Body of pancreas (tissue), 4 donors: Measurements from ENCODE around the gene CYP2W1. TPM values are rescaled to one million over a fixed set of nuclear protein-coding genes. Genes with fewer than 3 reads are reported as not detected.
A peak's percentile ranks its signal among the peaks of the same experiment; 100 is the strongest.

Experiments
- ATAC-seq: fragments of 150-250 bp; one replicate; pipeline ENCODE4 v1.9.1; 2016
- DNase-seq, 4 donors: peaks; one replicate each; pipeline ENCODE4 v3.0.0-alpha.2; 2019
- H3K27ac ChIP-seq, 4 donors: fragments of 200-600 bp; sonication (generic); 1 replicate in 3 of 4; 2 replicates in 1 of 4; pipeline versions ENCODE4 v1.5.1 to v1.6.1; 2016 to 2019; ENCODE audit warnings: mild to moderate bottlenecking in 1 of 4, mixed read lengths in 1 of 4, moderate library complexity in 1 of 4
- H3K27me3 ChIP-seq, 2 donors: fragments of 200-600 bp; sonication (generic); one replicate each; pipeline ENCODE4 v1.6.0; 2016; ENCODE audit warnings: mild to moderate bottlenecking in 1 of 2
- H3K36me3 ChIP-seq, 2 donors: fragments of 200-600 bp; sonication (generic); replicated peaks in 1 of 2; 2 replicates each; pipeline ENCODE4 v1.5.1; 2016; ENCODE audit warnings: low read depth in 2 of 2; ENCODE audit not compliant: insufficient read depth in 1 of 2
- H3K4me1 ChIP-seq: fragments of 200-600 bp; sonication (generic); one replicate; pipeline ENCODE4 v1.6.0; 2016
- H3K4me3 ChIP-seq, 2 donors: fragments of 200-600 bp; sonication (generic); 1 replicate in 1 of 2; 2 replicates in 1 of 2; pipeline ENCODE4 v1.5.1; 2016 to 2019
- H3K9me3 ChIP-seq, 3 donors: fragments of 200-600 bp; sonication (generic); 1 replicate in 2 of 3; 2 replicates in 1 of 3; pipeline ENCODE4 v1.5.1; 2016
- POLR2A ChIP-seq, 3 donors: fragments of 450-650 bp; IDR thresholded peaks; one replicate each; pipeline ENCODE4 v1.6.1; 2016; ENCODE audit warnings: antibody characterized with exemption in 3 of 3, mild to moderate bottlenecking in 2 of 3
- WGBS, 2 donors: methylation state at CpG; one replicate each; pipeline ENCODE4 v1.1.5; 2017; 5-methylcytosine and 5-hydroxymethylcytosine counted together
- intact Hi-C: fragments of 100-400 bp; cut with DNase I; formaldehyde crosslinking; loops from one replicate; pipeline ENCODE4 v1.15.1; 2023
- total RNA-seq, 2 donors: library from RNA; depleted of rRNA; stranded (reverse); fragments of >200 nt; gene quantifications; one replicate each; pipeline ENCODE4 v1.1.0, GENCODE V29; 2016
- TF ChIP-seq, protein P1 (sequence below), 7 experiments: fragments of 450-650 bp in 4 of 7; fragments of 200-600 bp in 3 of 7; sonication (generic) in 3 of 7; IDR thresholded peaks; one replicate each; pipeline ENCODE4 v1.5.1; 2016 to 2019; ENCODE audit warnings: antibody characterized with exemption in 7 of 7

The CYP2W1 gene
- total RNA-seq, 2 donors from 2014 or later = not detected

DNA sequence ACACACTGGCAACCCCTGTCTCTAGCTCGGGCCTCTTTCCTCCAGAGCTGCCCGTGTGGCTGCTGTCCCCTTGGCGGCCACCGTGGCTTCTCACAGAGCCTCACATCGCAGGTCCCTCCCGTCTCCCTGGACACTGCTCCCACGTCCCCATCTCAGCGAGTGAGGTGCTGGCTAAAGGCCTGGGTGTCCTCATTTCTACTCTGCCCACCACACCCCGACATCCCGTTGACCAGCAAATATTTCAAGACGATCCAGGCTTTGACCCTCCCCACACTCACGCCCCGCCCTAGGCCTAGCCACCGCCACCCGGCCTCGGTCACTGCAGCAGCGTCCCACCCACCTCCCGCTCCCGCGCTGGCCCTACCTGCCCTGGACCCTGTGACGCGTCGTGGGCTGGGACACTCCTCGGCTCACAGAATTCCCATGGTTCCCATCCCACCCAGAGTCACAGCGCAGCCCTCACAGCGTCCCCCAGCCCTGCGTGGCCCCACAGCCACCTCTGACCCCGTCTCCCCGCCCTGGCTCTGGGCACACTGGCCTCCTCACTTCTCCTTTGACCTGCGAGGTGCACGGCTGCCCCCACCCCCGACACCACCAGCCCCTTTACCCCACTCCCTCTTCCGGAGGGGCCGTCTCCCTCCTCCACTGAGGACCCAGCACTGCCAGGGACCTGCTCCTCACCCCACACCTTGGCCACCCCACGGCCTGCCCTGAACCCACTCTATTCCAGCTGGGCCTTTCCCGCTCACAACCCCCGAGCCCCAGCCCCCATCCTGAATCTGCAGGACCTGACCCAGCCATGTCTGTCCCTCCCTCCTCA is 35.4 kb upstream of the CYP2W1 start:
- Histone ChIP-seq H3K27ac (no peak overlapping the region), H3K4me1 (peaks cover 24% of the 10 kb centered on the region), H3K9me3 (no peaks in the 10 kb centered on the region), H3K27me3 (no peaks in the 10 kb centered on the region), H3K36me3 (no peaks in the 10 kb centered on the region), H3K4me3 (no peak overlapping the region)
- intact Hi-C loops = no loop called here
- DNase-seq (no peak), ATAC-seq (no peak)
- WGBS, 2 donors = 91 to 93% methylated on average over 34 to 36 of the region's 37 CpGs
- TF ChIP-seq, protein P1, sequence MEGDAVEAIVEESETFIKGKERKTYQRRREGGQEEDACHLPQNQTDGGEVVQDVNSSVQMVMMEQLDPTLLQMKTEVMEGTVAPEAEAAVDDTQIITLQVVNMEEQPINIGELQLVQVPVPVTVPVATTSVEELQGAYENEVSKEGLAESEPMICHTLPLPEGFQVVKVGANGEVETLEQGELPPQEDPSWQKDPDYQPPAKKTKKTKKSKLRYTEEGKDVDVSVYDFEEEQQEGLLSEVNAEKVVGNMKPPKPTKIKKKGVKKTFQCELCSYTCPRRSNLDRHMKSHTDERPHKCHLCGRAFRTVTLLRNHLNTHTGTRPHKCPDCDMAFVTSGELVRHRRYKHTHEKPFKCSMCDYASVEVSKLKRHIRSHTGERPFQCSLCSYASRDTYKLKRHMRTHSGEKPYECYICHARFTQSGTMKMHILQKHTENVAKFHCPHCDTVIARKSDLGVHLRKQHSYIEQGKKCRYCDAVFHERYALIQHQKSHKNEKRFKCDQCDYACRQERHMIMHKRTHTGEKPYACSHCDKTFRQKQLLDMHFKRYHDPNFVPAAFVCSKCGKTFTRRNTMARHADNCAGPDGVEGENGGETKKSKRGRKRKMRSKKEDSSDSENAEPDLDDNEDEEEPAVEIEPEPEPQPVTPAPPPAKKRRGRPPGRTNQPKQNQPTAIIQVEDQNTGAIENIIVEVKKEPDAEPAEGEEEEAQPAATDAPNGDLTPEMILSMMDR (IDR thresholded peaks at IDR 0.05) = no peak
- TF ChIP-seq POLR2A (IDR thresholded peaks at IDR 0.05) = no peak

DNA sequence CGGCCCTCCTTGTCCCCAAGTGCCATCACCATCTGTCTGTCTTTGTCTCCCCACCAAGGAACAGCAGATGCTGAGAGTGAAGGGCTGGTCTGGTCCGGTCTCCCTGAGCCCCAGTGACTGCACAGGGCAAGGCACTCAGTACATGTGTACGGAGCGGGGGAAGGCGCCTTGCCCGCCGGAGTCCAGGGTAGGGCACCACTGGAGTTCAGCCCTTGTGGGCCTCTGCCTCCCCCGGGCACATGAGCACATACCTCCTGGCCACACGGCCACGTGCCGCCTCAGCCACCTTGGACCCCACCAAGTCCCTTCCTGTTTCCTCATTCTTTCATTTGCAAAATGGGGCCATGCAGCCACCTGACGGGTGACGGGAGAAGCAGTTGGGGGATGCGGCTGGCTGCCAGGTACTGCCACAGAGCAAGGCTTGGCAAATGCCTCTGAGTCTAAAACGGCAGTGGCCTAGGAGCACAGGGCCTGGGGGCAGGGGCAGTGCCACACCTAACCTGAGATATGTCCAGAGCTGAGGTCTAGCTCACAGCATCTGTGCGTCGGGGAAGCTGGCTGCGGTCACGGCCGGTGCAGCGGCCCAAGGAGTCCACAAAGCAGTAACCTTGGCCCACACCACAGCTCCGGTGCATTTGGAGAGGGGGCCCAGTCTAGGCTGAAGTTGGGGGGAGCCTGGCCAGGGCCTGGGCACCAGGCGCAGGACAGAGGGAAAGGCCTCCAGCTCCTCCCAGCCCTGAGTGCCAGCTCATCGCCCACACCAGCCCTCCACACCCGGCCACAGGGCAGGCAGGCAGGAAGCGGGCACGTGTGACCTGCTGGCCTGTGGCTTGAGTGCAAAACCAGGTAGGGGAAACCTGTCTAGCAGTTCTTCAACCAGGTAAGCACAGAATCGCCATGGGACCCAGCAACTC is 33.7 kb upstream of the CYP2W1 start:
- DNase-seq (peak in 3 of 4 donors; percentile 38 to 49 (median 49)), ATAC-seq (no peak)
- H3K27me3 ChIP-seq = no peaks in the 10 kb centered on the region
- H3K4me3 ChIP-seq = no peak overlapping the region
- H3K9me3 ChIP-seq = no peaks in the 10 kb centered on the region
- H3K36me3 ChIP-seq = no peaks in the 10 kb centered on the region
- intact Hi-C loops = no loop called here
- H3K27ac ChIP-seq = peak overlapping the region in 1 of 4 donors; percentile 67
- 74 to 83% methylated on average over 7 to 25 of the region's 28 CpGs for WGBS, 2 donors
- peaks cover 37% of the 10 kb centered on the region for H3K4me1 ChIP-seq
- TF ChIP-seq, protein P1 (IDR thresholded peaks at IDR 0.05) = no peak

DNA sequence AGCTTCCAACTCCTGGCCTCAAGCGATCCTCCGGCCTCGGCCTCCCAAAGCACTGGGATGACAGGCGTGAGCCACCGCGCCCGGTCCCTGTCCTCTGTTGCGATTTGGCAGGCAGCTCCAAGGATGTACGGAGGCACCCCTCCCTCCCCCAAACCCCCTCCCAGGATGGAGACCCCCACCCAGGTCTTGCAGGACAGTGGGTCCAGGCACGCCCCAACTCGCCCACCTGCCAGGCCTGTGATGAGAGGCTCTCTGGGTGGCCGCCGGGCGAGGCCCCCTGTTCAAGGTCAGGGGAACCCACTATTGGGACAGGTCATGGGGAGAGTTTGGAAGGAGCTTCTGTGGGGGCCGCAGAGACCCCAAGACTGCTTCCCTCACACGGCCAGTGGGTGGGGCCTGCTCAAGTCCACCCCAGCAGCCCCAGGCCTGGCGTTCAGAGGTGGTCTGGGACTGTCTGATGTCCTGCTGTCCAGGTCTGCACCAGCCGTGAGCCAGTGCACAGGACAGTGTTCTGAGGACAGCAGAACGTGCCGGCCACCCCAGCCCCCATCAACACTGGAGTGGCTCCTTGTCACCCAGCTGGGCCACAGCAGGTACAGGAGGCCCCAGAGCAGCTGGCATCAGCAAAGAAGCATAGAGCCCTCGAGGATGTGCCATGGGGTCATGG is 31.0 kb upstream of the CYP2W1 start:
- intact Hi-C loops = no loop called here
- 82 to 83% methylated on average over 14 to 17 of the region's 21 CpGs for WGBS, 2 donors
- Histone ChIP-seq H3K9me3 (no peaks in the 10 kb centered on the region), H3K27ac (no peak overlapping the region), H3K4me3 (no peak overlapping the region), H3K27me3 (no peaks in the 10 kb centered on the region), H3K4me1 (peaks cover 15% of the 10 kb centered on the region), H3K36me3 (no peaks in the 10 kb centered on the region)
- DNase-seq = peak in 1 of 4 donors; percentile 10
- TF ChIP-seq POLR2A (IDR thresholded peaks at IDR 0.05) = no peak
- TF ChIP-seq, protein P1 (IDR thresholded peaks at IDR 0.05) = no peak
- no peak for ATAC-seq

DNA sequence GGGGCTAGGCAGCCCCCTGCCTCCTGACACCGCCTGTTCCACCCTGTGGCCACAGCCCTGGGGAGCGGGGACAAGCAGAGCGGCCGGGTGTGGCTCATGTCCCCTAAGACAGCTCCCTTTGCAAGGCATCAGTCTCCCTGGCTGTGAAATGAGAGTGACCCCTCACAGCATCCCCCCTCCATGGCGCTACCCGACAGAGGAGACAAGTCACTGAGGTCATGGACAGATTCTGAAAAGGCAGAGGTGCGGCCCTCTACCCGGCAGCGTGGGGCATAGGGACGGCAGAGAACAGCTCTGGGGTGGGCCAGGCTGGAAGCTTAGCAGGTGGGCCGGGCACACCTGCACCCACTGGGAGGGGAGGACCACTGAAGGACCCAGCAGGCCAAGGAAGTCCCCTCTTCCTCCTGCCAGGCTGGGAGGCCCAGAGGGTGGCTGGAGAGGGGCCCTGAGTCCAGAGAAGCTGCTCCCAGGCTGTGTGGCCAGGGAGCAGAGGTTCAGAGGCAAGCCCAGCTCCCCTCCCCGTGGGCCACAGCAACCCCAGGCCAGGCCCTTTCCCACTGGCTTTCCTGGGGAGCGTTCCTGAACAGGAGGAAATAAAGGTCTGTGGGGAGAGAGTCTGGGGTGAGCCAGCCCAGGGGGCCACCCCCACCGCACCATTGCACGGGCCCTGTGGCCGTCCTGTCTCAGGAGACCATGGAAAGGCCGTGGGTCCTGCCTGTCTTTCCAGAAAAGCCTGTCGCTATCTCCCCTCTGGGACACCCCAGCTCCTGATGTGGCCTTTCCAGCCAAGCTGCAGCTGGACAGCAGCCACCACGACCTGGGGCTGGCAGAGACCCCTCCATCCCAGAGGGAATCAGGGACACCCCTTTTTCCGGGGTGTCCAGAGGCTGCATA is 30.2 kb upstream of the CYP2W1 start:
- intact Hi-C loops = no loop called here
- 79 to 97% methylated on average over 4 to 18 of the region's 20 CpGs for WGBS, 2 donors
- H3K27ac ChIP-seq = no peak overlapping the region

More for the DNA sequence above, 30.2 kb upstream of the CYP2W1 start:
- ATAC-seq = no peak
- H3K4me1 ChIP-seq = peaks cover 15% of the 10 kb centered on the region
- H3K27me3 ChIP-seq = no peaks in the 10 kb centered on the region
- DNase-seq = peak in 1 of 4 donors; percentile 12
- no peaks in the 10 kb centered on the region for H3K36me3 ChIP-seq
- TF ChIP-seq, protein P1 (IDR thresholded peaks at IDR 0.05) = no peak
- no peak for TF ChIP-seq POLR2A (IDR thresholded peaks at IDR 0.05)
- no peak overlapping the region for H3K4me3 ChIP-seq
- no peaks in the 10 kb centered on the region for H3K9me3 ChIP-seq
